NOMO-1 (cell line): Measurements from ENCODE around the gene KIF3A.

ENCODE experiments used
- DNase-seq, 2 experiments: peaks; one replicate each; lab custom pipeline; 2025; ENCODE audit not compliant: unreplicated experiment in 2 of 2; lab: John Stamatoyannopoulos, UW

The KIF3A gene

DNA sequence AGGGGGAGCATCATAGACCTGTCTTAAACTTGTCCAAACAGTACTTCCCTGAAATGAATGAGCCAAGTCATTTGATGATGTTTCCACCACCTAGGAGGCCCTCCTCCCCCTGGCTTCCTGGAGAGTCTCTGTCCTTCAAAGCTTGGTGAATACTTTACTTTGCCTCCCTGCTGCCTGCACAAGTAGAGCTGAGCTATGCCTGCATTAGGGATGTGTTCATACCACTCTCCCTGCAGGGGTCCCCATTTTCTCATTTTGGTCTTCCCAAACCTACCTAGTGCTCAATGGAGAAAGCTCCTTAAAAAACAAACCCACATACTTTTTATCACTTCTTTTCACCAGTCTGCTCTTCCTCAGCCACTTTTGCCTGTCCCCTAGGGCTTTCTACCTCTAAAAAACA, 17.6 kb upstream of the KIF3A start:
- DNase-seq: no peak

DNA sequence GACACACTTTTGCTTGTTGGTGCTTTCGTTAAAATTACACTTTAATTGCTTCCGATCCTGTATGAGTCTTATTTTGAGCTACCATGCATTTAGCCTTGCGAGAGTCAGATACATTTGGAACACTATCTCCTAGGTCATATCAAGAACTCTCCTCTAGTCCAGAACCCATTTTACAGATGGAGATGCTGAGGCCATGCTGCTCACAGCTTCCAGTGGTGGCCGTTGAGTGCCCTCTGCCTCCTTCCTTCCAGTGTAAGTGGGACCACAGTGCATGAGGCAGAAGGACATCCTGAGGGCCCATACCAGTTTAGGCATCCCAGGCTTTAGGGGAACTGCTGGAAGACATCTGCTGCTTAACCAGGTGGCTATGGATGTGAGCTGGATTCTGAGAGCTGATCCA, 16.8 kb upstream of the KIF3A start:
- DNase-seq: no peak

GRCh38 chr5:132753135-132753987, 16.0 kb upstream of the KIF3A start:
- no peak for DNase-seq

- DNase-seq: no peak
These were observed 15.3 kb upstream of the KIF3A start for GRCh38 chr5:132752581-132753125.

DNA sequence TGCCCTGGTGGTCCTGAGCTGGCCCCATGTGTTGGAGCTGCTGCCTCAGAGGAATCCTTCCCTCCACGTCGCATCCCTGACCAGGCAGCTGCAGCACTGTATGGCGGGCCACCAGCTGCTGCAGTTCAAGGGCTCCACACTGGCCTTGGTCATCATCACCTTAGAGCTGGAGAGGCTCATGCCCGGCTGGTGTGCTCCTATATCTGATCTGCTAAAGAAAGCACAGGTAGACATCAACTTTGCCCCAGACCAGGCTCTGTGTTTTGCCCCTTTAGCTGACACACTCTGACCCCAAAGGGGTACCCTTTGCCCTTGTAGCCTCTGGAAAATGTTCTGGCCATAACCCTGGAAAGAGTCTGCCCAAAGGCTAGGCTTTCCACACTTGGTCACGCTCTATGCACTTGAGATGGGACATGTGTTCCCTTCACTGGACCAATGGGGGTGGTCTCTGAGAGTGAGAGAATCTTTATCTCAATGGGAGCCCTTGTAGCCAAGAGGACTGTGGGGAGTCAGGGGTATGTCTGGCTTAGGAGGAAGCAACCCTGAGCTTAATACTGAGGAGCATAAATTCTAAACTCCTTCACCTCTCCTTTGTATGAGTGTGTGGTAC, 14.7 kb upstream of the KIF3A start:
- no peak for DNase-seq

GRCh38 chr5:132751444-132751843, 14.1 kb upstream of the KIF3A start:
- DNase-seq: no peak

GRCh38 chr5:132750471-132751230, 13.3 kb upstream of the KIF3A start:
- DNase-seq: no peak

- no peak for DNase-seq
These were observed 12.2 kb upstream of the KIF3A start for GRCh38 chr5:132749506-132749905.

DNA sequence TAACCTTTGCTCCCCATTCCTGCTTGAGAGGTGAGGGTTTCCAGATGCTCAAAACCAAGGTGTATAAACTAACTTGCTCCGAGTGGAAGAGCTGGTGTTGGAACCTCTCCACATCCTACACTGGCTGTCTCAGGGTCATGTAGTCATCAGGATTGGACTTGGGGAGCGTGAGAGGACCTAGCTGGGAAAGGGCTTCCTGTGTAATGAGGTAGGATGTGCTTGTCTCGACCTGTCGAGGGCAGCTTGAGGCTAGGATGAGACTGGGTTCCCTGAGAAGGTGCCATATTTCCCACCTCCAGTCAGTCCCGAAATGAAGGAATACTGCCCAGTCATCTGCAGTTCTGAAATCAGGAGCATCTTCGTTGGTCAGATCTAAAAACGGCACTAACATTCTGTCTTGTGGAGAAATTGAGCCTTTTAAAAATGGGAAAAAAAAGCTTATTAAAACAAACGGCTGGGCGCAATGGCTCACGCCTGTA, 11.2 kb upstream of the KIF3A start:
- DNase-seq: no peak

DNA sequence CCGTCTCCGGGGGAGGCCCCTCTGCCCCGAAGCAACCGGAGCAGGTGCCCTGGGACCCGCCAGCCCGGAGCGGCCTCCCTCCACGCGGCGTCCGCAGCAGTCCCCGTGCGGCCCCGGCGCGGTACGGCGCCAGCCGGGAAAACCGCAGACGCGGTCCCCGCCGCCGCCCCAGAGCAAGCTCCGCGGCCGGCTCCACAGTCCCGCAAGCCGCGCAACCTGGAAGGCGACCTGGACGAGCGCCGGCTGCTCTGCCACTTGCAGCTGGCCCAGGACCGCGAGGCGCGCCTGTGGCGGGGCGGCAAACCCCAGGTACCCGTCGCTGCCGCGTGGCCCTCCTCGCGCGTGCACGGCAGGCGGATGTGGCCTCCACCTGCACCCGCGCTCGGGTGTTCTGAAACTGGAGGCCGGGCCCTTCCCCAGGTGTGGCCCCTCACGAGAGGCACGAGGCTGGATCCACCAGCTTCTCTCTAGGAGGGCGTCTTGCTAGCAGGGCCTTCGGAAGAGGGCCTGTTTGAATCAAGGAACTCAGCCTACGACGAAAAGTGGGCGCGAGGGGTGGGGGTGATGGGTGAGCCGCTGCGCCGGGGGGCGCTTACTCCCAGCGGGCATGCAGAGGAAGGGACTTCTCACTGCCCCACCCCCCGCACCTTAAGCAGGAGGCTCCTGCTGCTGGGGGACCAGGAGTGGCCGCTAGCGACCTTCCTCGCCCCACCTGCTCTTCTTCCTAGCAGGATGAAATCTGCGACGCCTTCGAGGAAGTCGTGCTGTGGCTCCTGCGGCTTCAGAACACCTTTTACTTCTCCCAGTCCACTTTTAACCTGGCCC, 10.5 kb upstream of the KIF3A start:
- DNase-seq: no peak

- no peak for DNase-seq
These were observed 9.7 kb upstream of the KIF3A start, which contains the start of gene CCNI2 for GRCh38 chr5:132746954-132747615. TSS of gene CCNI2 (plus strand) at chr5:132747426. CDS start at chr5:132747496, 70 bp downstream.

GRCh38 chr5:132746592-132746953, 9.2 kb upstream of the KIF3A start:
- DNase-seq: no peak

DNA sequence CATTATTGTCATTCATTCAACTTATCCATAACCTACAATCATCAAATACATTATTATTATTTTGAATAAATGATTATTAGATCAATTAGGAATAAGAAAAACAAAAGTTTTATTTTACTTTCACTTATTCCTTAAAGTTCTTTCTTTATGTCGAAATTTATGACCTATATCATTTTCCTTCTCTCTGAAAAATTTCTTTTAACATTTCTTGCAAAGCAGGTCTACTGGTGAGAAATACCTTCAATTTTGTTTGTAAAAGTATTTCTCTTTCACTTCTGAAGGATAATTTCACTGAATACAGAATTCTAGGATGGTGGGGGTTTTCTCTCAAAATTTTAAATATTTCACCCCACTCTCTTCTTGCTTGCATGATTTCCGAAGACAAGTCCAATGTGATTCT, 7.3 kb upstream of the KIF3A start:
- DNase-seq: no peak

GRCh38 chr5:132742626-132743025, 5.3 kb upstream of the KIF3A start:
- DNase-seq: no peak

DNA sequence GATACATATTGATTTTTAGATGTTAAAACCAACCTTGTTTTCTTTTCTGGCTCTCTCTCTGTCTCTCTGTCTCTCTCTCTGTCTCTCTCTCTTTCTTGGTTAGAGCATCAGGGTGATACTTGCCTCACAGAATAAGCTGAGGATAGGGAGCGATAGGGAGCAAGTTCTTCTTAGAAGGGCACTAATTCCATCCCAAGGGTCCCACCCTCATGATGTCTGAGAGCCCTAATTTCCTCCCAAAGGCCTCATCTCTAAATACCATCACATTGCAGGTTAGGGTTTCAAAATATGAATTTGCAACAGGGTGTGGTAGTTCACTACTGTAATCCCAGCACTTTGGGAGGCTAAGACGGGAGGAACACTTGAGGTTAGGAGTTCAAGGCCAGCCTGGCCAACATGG, 4.8 kb upstream of the KIF3A start:
- no peak for DNase-seq

GRCh38 chr5:132739232-132739631, 1.9 kb upstream of the KIF3A start:
- DNase-seq: no peak

GRCh38 chr5:132737982-132738681, 786 bp upstream of the KIF3A start:
- DNase-seq: no peak

DNA sequence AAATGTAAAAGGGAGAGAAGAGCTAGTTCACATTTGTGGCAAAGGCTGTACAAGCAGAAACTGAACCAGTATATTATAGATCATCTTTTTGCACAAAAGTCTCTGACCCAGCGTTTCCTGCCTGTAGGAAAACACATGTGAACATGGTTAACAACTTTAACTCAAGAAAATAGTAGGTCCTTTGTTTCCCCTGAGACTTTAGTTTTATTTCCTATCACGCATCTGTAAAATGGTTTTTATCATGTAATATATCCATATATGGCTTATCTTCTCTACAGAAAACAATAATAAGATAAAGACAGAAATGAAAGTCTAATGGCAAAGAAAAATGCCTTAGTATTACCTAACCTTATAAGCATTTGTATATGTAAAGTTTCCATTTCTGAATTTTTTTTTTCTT, 2.7 kb downstream of the KIF3A start:
- DNase-seq: no peak

- DNase-seq: no peak
These were observed 3.7 kb downstream of the KIF3A start for GRCh38 chr5:132733499-132734148.
